Measurements from ENCODE around the gene GPR153.
"Not testable (repeated sequence)": the region's sequence is repeated elsewhere in the genome, so short reads cannot be mapped to it uniquely, and the experiment has no call there.

The GPR153 gene

GRCh38 chr1:6260961-6261614, at the start of gene GPR153:
TSS of gene GPR153 (minus strand) at chr1:6261098. CDS start at chr1:6254905, 6,193 bp downstream.
- peak; percentile 73 for DNase-seq (ENCODE audit: low spot score)

GRCh38 chr1:6310116-6310848, 49.4 kb upstream of the GPR153 start:
- no peak for DNase-seq (ENCODE audit: low spot score)

GRCh38 chr1:6309564-6309963, 48.7 kb upstream of the GPR153 start:
- DNase-seq (ENCODE audit: low spot score) = no peak

- DNase-seq (ENCODE audit: low spot score) = no peak
These were observed 47.6 kb upstream of the GPR153 start for GRCh38 chr1:6308449-6308848.

- DNase-seq (ENCODE audit: low spot score) = not testable (repeated sequence)
These were observed 46.8 kb upstream of the GPR153 start for GRCh38 chr1:6307682-6308081.

GRCh38 chr1:6307099-6307498, 46.2 kb upstream of the GPR153 start:
- no peak for DNase-seq (ENCODE audit: low spot score)

GRCh38 chr1:6303397-6304012, 42.6 kb upstream of the GPR153 start:
- DNase-seq (ENCODE audit: low spot score) = no peak

- no peak for DNase-seq (ENCODE audit: low spot score)
These were observed 41.7 kb upstream of the GPR153 start for GRCh38 chr1:6302568-6302967.

GRCh38 chr1:6301526-6301925, 40.6 kb upstream of the GPR153 start:
- DNase-seq (ENCODE audit: low spot score) = no peak

- no peak for DNase-seq (ENCODE audit: low spot score)
These were observed 39.6 kb upstream of the GPR153 start for GRCh38 chr1:6300342-6301048.

- DNase-seq (ENCODE audit: low spot score) = no peak
These were observed 38.8 kb upstream of the GPR153 start for GRCh38 chr1:6299557-6300165.

GRCh38 chr1:6298940-6299465, 38.1 kb upstream of the GPR153 start:
- DNase-seq (ENCODE audit: low spot score) = no peak

GRCh38 chr1:6298530-6298929, 37.6 kb upstream of the GPR153 start:
- no peak for DNase-seq (ENCODE audit: low spot score)

GRCh38 chr1:6295910-6296309, 35.0 kb upstream of the GPR153 start:
- no peak for DNase-seq (ENCODE audit: low spot score)

- DNase-seq (ENCODE audit: low spot score) = no peak
These were observed 34.1 kb upstream of the GPR153 start for GRCh38 chr1:6294890-6295556.

- DNase-seq (ENCODE audit: low spot score) = no peak
These were observed 33.4 kb upstream of the GPR153 start for GRCh38 chr1:6294080-6294889.

- DNase-seq (ENCODE audit: low spot score) = no peak
These were observed 31.2 kb upstream of the GPR153 start for GRCh38 chr1:6292102-6292501.

- DNase-seq (ENCODE audit: low spot score) = no peak
These were observed 27.8 kb upstream of the GPR153 start for GRCh38 chr1:6288665-6289064.

GRCh38 chr1:6288026-6288425, 27.1 kb upstream of the GPR153 start:
- no peak for DNase-seq (ENCODE audit: low spot score)

- DNase-seq (ENCODE audit: low spot score) = no peak
These were observed 26.6 kb upstream of the GPR153 start for GRCh38 chr1:6287431-6287886.
